B cell (primary cell): ENCODE data around the gene APOM. TPM values are rescaled to one million over a fixed set of nuclear protein-coding genes. Genes with fewer than 3 reads are reported as not detected.

ENCODE experiments used
- ATAC-seq: fragments of 200-7000 bp; cut with Tn5 transposase; one replicate; pipeline ENCODE4 v1.10.0; 2021; ENCODE audit warnings: low read depth, mild to moderate bottlenecking, moderate number of reproducible peaks, moderate library complexity
- CTCF ChIA-PET: fragments of 350-600 bp; sonication (Branson Sonifier 250); formaldehyde crosslinking; loops from one replicate; lab custom pipeline; 2021; ENCODE audit warnings: antibody characterized with exemption, inconsistent platforms; lab: Charles Lee
- POLR2A ChIA-PET: fragments of 350-600 bp; sonication (Branson Sonifier 250); formaldehyde crosslinking; loops from one replicate; lab custom pipeline; 2021; ENCODE audit warnings: antibody characterized with exemption; lab: Charles Lee
- DNase-seq: peaks from one replicate; pipeline ENCODE4 v3.0.0; 2013
- H2AFZ ChIP-seq: 2 replicates; pipeline ENCODE4 v1.6.1; 2012; ENCODE audit warnings: mild to moderate bottlenecking, low read depth, low read length; ENCODE audit not compliant: insufficient read depth, poor library complexity, severe bottlenecking
- H3K27ac ChIP-seq, 2 donors: 1 replicate in 1 of 2; 2 replicates in 1 of 2; pipeline ENCODE4 v1.5.1; 2012 to 2013; ENCODE audit warnings: low read length in 2 of 2, mild to moderate bottlenecking in 2 of 2, moderate library complexity in 1 of 2
- H3K27me3 ChIP-seq, 4 experiments: fragments of 200-600 bp in 1 of 4; sonication (generic) in 1 of 4; replicated peaks in 1 of 4; 1 replicate in 2 of 4; 2 replicates in 2 of 4; pipeline versions ENCODE4 v1.6.1 to v1.7.0; 2013 to 2016; ENCODE audit warnings: low read length in 3 of 4, mild to moderate bottlenecking in 2 of 4, mixed read lengths in 1 of 4, moderate library complexity in 1 of 4; ENCODE audit not compliant: insufficient read depth in 4 of 4, control insufficient read depth in 3 of 4; ENCODE audit errors: control extremely low read depth in 1 of 4
- H3K36me3 ChIP-seq, 2 experiments: replicated peaks in 1 of 2; 1 replicate in 1 of 2; 2 replicates in 1 of 2; pipeline versions ENCODE4 v1.6.1 to v1.7.1; 2013; ENCODE audit warnings: low read length in 1 of 2; ENCODE audit not compliant: insufficient read depth in 2 of 2, control insufficient read depth in 1 of 2; ENCODE audit errors: control extremely low read depth in 1 of 2, extremely low read depth in 1 of 2
- H3K4me1 ChIP-seq, 2 donors: fragments of 200-600 bp in 1 of 2; sonication (generic) in 1 of 2; 1 replicate in 1 of 2; 2 replicates in 1 of 2; pipeline versions ENCODE4 v1.5.1 to v1.6.1; 2013 to 2017; ENCODE audit warnings: low read length in 2 of 2; ENCODE audit not compliant: control insufficient read depth in 2 of 2, insufficient read depth in 2 of 2
- H3K4me2 ChIP-seq: replicated peaks from 2 replicates; pipeline ENCODE3; 2012; ENCODE audit warnings: mild to moderate bottlenecking, low read depth, low read length; ENCODE audit not compliant: poor library complexity, severe bottlenecking
- H3K4me3 ChIP-seq, 5 experiments: fragments of 200-600 bp in 1 of 5; sonication (generic) in 1 of 5; 1 replicate in 3 of 5; 2 replicates in 2 of 5; pipeline versions ENCODE4 v1.5.1 to v1.7.0; 2011 to 2016; ENCODE audit warnings: low read length in 4 of 5, mild to moderate bottlenecking in 4 of 5, low read depth in 2 of 5, control low read depth in 1 of 5, moderate library complexity in 1 of 5; ENCODE audit not compliant: insufficient read depth in 1 of 5; ENCODE audit errors: control extremely low read depth in 1 of 5, extremely low read depth in 1 of 5
- H3K79me2 ChIP-seq: fragments of 200-600 bp; sonication (generic); one replicate; pipeline ENCODE4 v1.6.0; 2016; ENCODE audit warnings: low read length; ENCODE audit not compliant: control insufficient read depth, insufficient read depth
- H3K9ac ChIP-seq: fragments of 200-600 bp; sonication (generic); 2 replicates; pipeline ENCODE4 v1.6.1; 2017; ENCODE audit warnings: mild to moderate bottlenecking, low read length, moderate library complexity
- H3K9me3 ChIP-seq, 3 donors: one replicate each; pipeline versions ENCODE4 v1.6.1 to v1.7.1; 2013; ENCODE audit warnings: low read length in 2 of 3; ENCODE audit not compliant: control insufficient read depth in 2 of 3, insufficient read depth in 1 of 3; ENCODE audit errors: control extremely low read depth in 1 of 3
- H4K20me1 ChIP-seq: 2 replicates; pipeline ENCODE4 v1.6.0; 2012; ENCODE audit warnings: mild to moderate bottlenecking, low read length; ENCODE audit not compliant: insufficient read depth, control insufficient read depth, poor library complexity, severe bottlenecking
- H3K27ac Mint-ChIP-seq: one replicate; pipeline ENCODE4 v1.8.0; 2021; ENCODE audit warnings: mixed read lengths
- H3K27me3 Mint-ChIP-seq: one replicate; pipeline ENCODE4 v1.8.0; 2021; ENCODE audit warnings: mixed read lengths
- H3K4me1 Mint-ChIP-seq: one replicate; pipeline ENCODE4 v1.8.0; 2021; ENCODE audit warnings: mixed read lengths
- H3K4me3 Mint-ChIP-seq: one replicate; pipeline ENCODE4 v1.8.0; 2021; ENCODE audit warnings: mixed read lengths
- H3K9me3 Mint-ChIP-seq: one replicate; pipeline ENCODE4 v1.8.0; 2022; ENCODE audit warnings: mixed read lengths; ENCODE audit not compliant: insufficient read depth
- EZH2 ChIP-seq: IDR thresholded peaks from 2 replicates; pipeline ENCODE4 v1.6.1; 2012; ENCODE audit warnings: borderline replicate concordance, low read depth, mild to moderate bottlenecking, moderate library complexity, low read length; ENCODE audit not compliant: insufficient read depth, poor library complexity, severe bottlenecking
- WGBS: methylation state at CpG from one replicate; pipeline ENCODE4 v1.1.5; 2013; ENCODE audit warnings: missing lambda C conversion rate; ENCODE audit not compliant: insufficient coverage; 5-methylcytosine and 5-hydroxymethylcytosine counted together
- intact Hi-C: fragments of 100-400 bp; cut with micrococcal nuclease; formaldehyde crosslinking; loops from one replicate; pipeline ENCODE4 v1.10.0; 2022
- polyA plus RNA-seq: library from polyadenylated mRNA; depleted of rRNA; stranded (reverse); fragments of >200 nt; gene quantifications from 2 replicates; pipeline ENCODE4 v1.2.3, GENCODE V29; 2012
- total RNA-seq, 2 donors: library from RNA; stranded (reverse); fragments of 120-200 nt in 1 of 2; gene quantifications; 1 replicate in 1 of 2; 2 replicates in 1 of 2; pipeline versions ENCODE4 v1.2.3 to v1.2.4, GENCODE V29; 2013 to 2022
- TF ChIP-seq, protein P1 (sequence below): fragments of 200-600 bp; IDR thresholded peaks from one replicate; pipeline ENCODE4 v1.8.0; 2022; ENCODE audit warnings: antibody characterized with exemption, mild to moderate bottlenecking

The APOM gene
- total and polyA plus RNA-seq, 2 donors (not counting 1 experiment from before 2014, with no cell fraction given): 3.6 to 11.6 TPM

DNA sequence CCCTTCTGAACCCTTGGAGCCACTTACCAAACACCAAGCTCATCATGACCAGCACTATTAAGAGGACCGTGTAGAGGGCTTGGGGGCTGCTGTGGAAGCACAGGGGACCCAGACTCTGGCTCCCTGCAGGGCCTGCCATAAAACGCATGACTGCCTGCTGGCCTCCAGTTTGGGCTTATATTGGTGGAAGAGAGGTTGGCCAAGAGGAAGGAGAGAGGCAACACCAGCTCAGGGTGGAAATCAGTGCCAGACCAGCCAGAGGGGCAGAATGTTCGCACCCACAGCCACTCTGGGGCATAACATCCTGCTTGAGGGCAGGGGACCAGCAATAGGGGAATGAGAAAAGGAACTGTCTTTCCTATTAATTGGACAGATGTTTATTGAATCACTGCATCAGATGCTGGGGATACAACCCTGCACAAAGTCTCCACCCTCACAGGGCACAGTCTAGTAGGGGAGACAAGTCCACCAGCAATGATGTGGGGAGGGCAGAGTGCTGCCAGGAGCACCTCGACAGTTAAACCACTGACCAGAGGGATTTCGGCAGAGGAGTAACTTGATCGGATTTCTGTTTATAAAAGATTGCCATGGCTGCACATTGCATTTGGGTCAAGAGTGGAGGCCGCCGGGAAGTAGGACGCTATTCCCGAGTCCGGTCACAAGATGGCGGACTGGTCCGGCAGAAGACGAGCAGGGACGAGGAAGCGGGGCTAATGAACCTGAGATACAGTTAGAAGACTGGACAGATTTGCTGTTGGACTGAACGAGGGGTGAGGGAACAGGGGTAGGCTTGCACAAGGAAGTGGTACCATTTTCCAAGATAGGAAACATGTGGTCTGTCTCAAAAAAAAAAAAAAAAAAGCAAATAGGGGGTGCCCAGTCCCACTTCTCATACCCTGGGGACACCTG is 24.8 kb downstream of the APOM start, which contains the start of gene LY6G5C:
TSS of gene LY6G5C (minus strand) at position 842 of the 909 bp plus-strand sequence. CDS start at position 148, 694 bp downstream.
- CTCF ChIA-PET: interaction anchor here (0.6 to 3.3 kb wide), 22 partner anchors 9 to 498 kb away, joined by 3 to 57 read pairs (median 4); partner anchors contain the start of genes ABHD16A, HSPA1A, HSPA1L and LSM2
- H3K4me3 ChIP-seq: peak within 1 kb of the TSS; percentile 44 to 69 (median 53)
- TF ChIP-seq EZH2: no peak
- TF ChIP-seq, protein P1, sequence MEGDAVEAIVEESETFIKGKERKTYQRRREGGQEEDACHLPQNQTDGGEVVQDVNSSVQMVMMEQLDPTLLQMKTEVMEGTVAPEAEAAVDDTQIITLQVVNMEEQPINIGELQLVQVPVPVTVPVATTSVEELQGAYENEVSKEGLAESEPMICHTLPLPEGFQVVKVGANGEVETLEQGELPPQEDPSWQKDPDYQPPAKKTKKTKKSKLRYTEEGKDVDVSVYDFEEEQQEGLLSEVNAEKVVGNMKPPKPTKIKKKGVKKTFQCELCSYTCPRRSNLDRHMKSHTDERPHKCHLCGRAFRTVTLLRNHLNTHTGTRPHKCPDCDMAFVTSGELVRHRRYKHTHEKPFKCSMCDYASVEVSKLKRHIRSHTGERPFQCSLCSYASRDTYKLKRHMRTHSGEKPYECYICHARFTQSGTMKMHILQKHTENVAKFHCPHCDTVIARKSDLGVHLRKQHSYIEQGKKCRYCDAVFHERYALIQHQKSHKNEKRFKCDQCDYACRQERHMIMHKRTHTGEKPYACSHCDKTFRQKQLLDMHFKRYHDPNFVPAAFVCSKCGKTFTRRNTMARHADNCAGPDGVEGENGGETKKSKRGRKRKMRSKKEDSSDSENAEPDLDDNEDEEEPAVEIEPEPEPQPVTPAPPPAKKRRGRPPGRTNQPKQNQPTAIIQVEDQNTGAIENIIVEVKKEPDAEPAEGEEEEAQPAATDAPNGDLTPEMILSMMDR: peak; percentile 55
- peak within 1 kb of the TSS; percentile 77 for H3K9ac ChIP-seq
- H3K4me1 ChIP-seq: peaks cover 19 to 41% of the 10 kb centered on the region in 2 donors
- no peaks in the 10 kb centered on the region for H4K20me1 ChIP-seq
- 12% methylated on average over 16 of the region's 17 CpGs for WGBS
- DNase-seq: peak; percentile 79
- H3K4me2 ChIP-seq: peak within 1 kb of the TSS; percentile 99
- H3K4me1 Mint-ChIP-seq: peaks cover 45% of the 10 kb centered on the region
- no peaks in the 10 kb centered on the region for H3K27me3 ChIP-seq
- peak within 1 kb of the TSS; percentile 57 for H3K27ac Mint-ChIP-seq
- no peaks in the 10 kb centered on the region for H3K79me2 ChIP-seq
- POLR2A ChIA-PET: interaction anchor here (0.6 to 1.5 kb wide), 3 partner anchors 15 to 150 kb away, joined by 3 to 10 read pairs (median 7); partner anchors contain the start of gene ABHD16A
- H3K36me3 ChIP-seq: peaks cover 0 to 3% of the 10 kb centered on the region in 2 experiments
- H3K4me3 Mint-ChIP-seq: peak within 1 kb of the TSS; percentile 88
- peak within 1 kb of the TSS; percentile 80 for H2AFZ ChIP-seq
- H3K27ac ChIP-seq: peak within 1 kb of the TSS in 1 of 2 donors; percentile 50
- intact Hi-C loops: loop anchor here (1.0 to 2.0 kb wide), 7 partner anchors 23 to 272 kb away; partner anchors contain the start of gene ABHD16A
- no peaks in the 10 kb centered on the region for H3K9me3 Mint-ChIP-seq
- no peaks in the 10 kb centered on the region for H3K27me3 Mint-ChIP-seq
- peak; percentile 78 for ATAC-seq
- H3K9me3 ChIP-seq: no peaks in the 10 kb centered on the region
